H4 (cell line): ENCODE data around the gene PPP2R1A. TPM values are rescaled to one million over a fixed set of nuclear protein-coding genes. Genes with fewer than 3 reads are reported as not detected.
A peak's percentile ranks its signal among the peaks of the same experiment; 100 is the strongest.

Experiments used
- DNase-seq: peaks from one replicate; pipeline ENCODE4 v3.0.0-alpha.2; 2015; ENCODE audit warnings: low spot score
- total RNA-seq: library from RNA; depleted of rRNA; stranded (reverse); fragments of >200 nt; shearing (Covaris generic); gene quantifications from 2 replicates; pipeline ENCODE4 v1.2.3, GENCODE V29; 2014; rRNA removed

The PPP2R1A gene
- total RNA-seq, 1 experiment from 2014 or later: 225 TPM

GRCh38 chr19:52244021-52244420 lies 54.2 kb downstream of the PPP2R1A start:
- no peak for DNase-seq

DNA sequence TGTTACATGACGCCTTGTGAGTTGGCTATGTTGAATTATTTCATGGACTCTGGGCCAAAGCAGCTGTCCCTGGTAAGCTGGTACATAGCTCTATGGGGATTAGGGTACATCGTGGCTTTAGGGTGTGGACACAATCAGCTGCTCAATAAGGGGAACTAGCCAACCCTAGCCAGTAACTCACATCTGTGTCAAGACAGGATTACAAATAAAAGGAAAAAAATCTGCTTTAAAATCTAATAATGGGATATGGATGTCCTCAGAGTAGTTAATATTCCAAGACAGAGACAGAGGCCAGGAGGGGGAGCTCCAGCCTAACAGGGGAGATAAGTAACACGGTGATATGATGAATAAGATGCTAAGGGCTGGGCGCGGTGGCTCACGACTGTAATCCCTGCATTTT lies 58.4 kb downstream of the PPP2R1A start:
- DNase-seq: peak; percentile 60

- no peak for DNase-seq
Measured at GRCh38 chr19:52258426-52258825, 68.6 kb downstream of the PPP2R1A start.

DNA sequence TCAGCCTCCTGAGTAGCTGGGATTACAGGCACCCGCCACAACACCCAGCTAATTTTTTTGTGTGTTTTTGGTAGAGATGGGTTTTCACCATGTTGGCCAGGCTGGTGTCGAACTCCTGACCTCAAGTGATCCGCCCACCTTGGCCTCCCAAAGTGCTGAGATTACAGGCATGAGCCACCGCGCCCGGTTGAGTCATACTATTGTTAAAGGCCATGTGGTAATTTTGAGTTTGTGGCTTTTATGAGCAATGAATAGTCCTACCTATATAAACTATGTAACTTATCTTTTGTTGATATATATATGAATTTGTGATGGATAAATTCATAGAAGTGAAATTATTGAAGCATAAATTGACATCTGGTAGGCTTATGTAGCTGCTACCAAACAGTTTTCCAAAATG lies 75.7 kb downstream of the PPP2R1A start:
- DNase-seq: peak; percentile 39

GRCh38 chr19:52269338-52270261 lies 79.7 kb downstream of the PPP2R1A start, which contains the start of gene ZNF766:
TSS of gene ZNF766 (plus strand) at chr19:52269587. CDS start at chr19:52269614, 27 bp downstream.
- peak; percentile 99 for DNase-seq

GRCh38 chr19:52270266-52270885 lies 80.5 kb downstream of the PPP2R1A start:
- DNase-seq: peak; percentile 37

DNA sequence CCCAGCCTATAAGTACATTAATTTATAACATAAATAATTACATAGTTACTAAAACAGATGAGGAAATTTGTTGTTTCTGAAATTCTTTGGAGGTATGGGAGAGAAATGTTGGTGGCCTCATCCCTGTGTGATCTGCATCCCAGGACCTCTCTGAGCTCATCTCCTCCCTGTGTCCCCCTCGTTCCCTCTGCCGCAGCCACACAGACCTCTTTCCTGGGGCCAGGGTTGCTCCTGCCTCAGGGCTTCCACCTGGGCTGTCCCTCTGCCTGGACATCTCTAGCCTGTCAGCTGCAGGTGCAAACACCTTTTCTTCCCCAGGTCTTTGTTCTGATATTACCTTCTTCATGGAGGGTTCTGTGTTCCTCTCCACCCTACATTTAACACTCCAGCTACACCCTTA lies 83.4 kb downstream of the PPP2R1A start:
- DNase-seq: no peak

DNA sequence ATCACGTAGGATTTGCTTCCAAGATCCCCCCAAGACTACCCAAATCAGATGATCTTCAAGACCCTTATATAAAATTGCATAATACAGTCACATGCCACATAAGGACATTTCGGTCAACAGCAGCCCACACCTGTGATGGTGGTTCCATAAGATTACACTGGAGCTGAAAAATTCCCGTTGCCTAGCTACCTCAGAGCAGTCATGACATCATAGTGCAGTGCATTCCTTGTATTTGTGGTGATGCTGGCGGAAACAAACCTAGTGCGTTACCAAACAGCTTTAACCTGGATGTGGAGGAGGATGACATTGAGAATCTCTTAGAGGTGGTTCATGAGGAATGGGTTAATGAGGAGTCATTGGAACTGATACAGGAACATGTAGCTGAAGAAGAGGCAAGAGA lies 84.3 kb downstream of the PPP2R1A start:
- no peak for DNase-seq

- DNase-seq: no peak
Measured at GRCh38 chr19:52275988-52276387, 86.1 kb downstream of the PPP2R1A start.

DNA sequence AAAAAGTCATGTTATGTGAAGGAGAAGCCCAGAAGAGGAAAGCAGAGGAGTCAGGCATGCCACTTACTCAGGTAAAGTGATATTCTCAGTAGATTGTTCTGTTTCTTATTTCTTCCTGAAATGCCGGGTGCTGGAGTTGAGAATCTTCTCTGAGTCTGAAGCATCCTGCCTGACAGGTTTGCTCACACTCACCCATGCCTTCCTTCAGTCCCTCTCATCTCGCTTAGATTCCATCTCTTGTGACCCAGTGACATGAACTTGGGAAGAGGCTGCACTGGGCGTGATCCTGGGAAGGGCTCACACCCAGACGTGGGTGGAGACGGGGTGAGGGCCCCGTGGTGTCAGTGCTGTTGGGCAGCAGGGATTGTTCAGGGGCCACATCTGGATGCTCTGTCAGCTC lies 87.6 kb downstream of the PPP2R1A start:
- DNase-seq: no peak

Other genes with a start within 250 kb of the PPP2R1A start
- gene ZNF350, start 203.2 kb upstream of the PPP2R1A start, total RNA-seq: 5.7 and 7.1 TPM in 2 replicates
- 12.0 and 14.8 TPM in 2 replicates for gene ZNF615, start 181.8 kb upstream of the PPP2R1A start, total RNA-seq
- gene ZNF614, start 161.7 kb upstream of the PPP2R1A start, total RNA-seq: 12.3 and 17.3 TPM in 2 replicates
- gene ZNF432, start 141.2 kb upstream of the PPP2R1A start, total RNA-seq: 6.2 and 7.6 TPM in 2 replicates
- 18.1 and 22.0 TPM in 2 replicates for gene ZNF841, start 94.3 kb upstream of the PPP2R1A start, total RNA-seq
- gene ZNF616, start 50.1 kb upstream of the PPP2R1A start, total RNA-seq: 12.4 and 14.0 TPM in 2 replicates
- gene ZNF836, start 18.4 kb upstream of the PPP2R1A start, total RNA-seq: 3.4 and 8.4 TPM in 2 replicates
- gene ZNF766, start 79.5 kb downstream of the PPP2R1A start, total RNA-seq: 12.2 and 15.3 TPM in 2 replicates
- gene ZNF480, start 107.1 kb downstream of the PPP2R1A start, total RNA-seq: 24.3 and 37.6 TPM in 2 replicates
- gene ZNF610, start 146.2 kb downstream of the PPP2R1A start, total RNA-seq: 1.1 and 2.2 TPM in 2 replicates
- gene ZNF880, start 179.9 kb downstream of the PPP2R1A start, total RNA-seq: 0.50 and 1.0 TPM in 2 replicates
- gene ZNF528, start 207.8 kb downstream of the PPP2R1A start, total RNA-seq: 12.0 and 20.0 TPM in 2 replicates
- not detected in 2 replicates for gene ZNF534, start 239.1 kb downstream of the PPP2R1A start, total RNA-seq